ELR (cell line): ENCODE results near the gene LMBR1.

ENCODE experiments used
- DNase-seq: peaks from one replicate; pipeline ENCODE4 v3.0.0-alpha.2; 2015; ENCODE audit warnings: low read depth

Gene LMBR1

GRCh38 chr7:156793334-156793733 lies 99.6 kb downstream of the LMBR1 start:
- DNase-seq, result no peak

GRCh38 chr7:156792611-156793010 lies 100.4 kb downstream of the LMBR1 start:
- DNase-seq, result no peak

- DNase-seq, result no peak
Observed at GRCh38 chr7:156791241-156791640, 101.7 kb downstream of the LMBR1 start.

- DNase-seq, result no peak
Observed at GRCh38 chr7:156790264-156790663, 102.7 kb downstream of the LMBR1 start.

- no peak for DNase-seq
Observed at GRCh38 chr7:156785998-156786543, 106.9 kb downstream of the LMBR1 start.

GRCh38 chr7:156783864-156784263 lies 109.1 kb downstream of the LMBR1 start:
- no peak for DNase-seq

- DNase-seq, result peak; percentile 10
Observed at GRCh38 chr7:156781972-156782371, 111.0 kb downstream of the LMBR1 start.

GRCh38 chr7:156780724-156781455 lies 112.1 kb downstream of the LMBR1 start:
- DNase-seq, result no peak

GRCh38 chr7:156778668-156779067 lies 114.3 kb downstream of the LMBR1 start:
- no peak for DNase-seq

GRCh38 chr7:156778201-156778600 lies 114.8 kb downstream of the LMBR1 start:
- no peak for DNase-seq

- DNase-seq, result peak; percentile 22
Observed at GRCh38 chr7:156777364-156778069, 115.5 kb downstream of the LMBR1 start.

- DNase-seq, result no peak
Observed at GRCh38 chr7:156776527-156776926, 116.5 kb downstream of the LMBR1 start.

- peak; percentile 27 for DNase-seq
Observed at GRCh38 chr7:156773966-156774365, 119.0 kb downstream of the LMBR1 start.

- DNase-seq, result no peak
Observed at GRCh38 chr7:156772725-156773124, 120.3 kb downstream of the LMBR1 start.

- no peak for DNase-seq
Observed at GRCh38 chr7:156768698-156769472, 124.1 kb downstream of the LMBR1 start.

GRCh38 chr7:156766666-156767065 lies 126.3 kb downstream of the LMBR1 start:
- DNase-seq, result no peak

GRCh38 chr7:156765901-156766656 lies 126.9 kb downstream of the LMBR1 start:
- no peak for DNase-seq

GRCh38 chr7:156764766-156765165 lies 128.2 kb downstream of the LMBR1 start:
- no peak for DNase-seq

- DNase-seq, result peak; percentile 68
Observed at GRCh38 chr7:156764016-156764669, 128.8 kb downstream of the LMBR1 start.

GRCh38 chr7:156759579-156760202 lies 133.3 kb downstream of the LMBR1 start:
- no peak for DNase-seq

GRCh38 chr7:156759143-156759542 lies 133.8 kb downstream of the LMBR1 start:
- DNase-seq, result no peak
